Mammary epithelial cell (primary cell): ENCODE measurements around the gene ETV3.

Experiments used
- CTCF ChIP-seq, 2 donors: IDR thresholded peaks in 1 of 2; conservative IDR thresholded peaks in 1 of 2; 2 replicates each; pipeline ENCODE4 v1.5.1; 2011 to 2012; ENCODE audit warnings: inconsistent platforms in 2 of 2, low read length in 2 of 2, mild to moderate bottlenecking in 2 of 2, control low read depth in 1 of 2, low read depth in 1 of 2; ENCODE audit not compliant: insufficient read depth in 1 of 2; ENCODE audit errors: extremely low read depth in 1 of 2
- EZH2 ChIP-seq: IDR thresholded peaks from 2 replicates; pipeline ENCODE4 v1.6.1; 2012; ENCODE audit warnings: low read length, inconsistent platforms, borderline replicate concordance

- no peak for TF ChIP-seq CTCF (conservative IDR thresholded peaks at IDR 0.05 in 1 of 2, IDR thresholded peaks at IDR 0.05 in 1 of 2; ENCODE audit: extremely low read depth in 1 of 2, insufficient read depth in 1 of 2, low read depth in 1 of 2, low read length in 2 of 2)
- TF ChIP-seq EZH2 = no peak
Observed at GRCh38 chr1:157157501-157158190, 19.5 kb upstream of the ETV3 start.
